CD4-positive, alpha-beta T cell treated with Interleukin-6 at 100 ng/mL for 8 hours (primary cell): Measurements from ENCODE around the gene NLRP8.
"Not testable (repeated sequence)": the region's sequence is repeated elsewhere in the genome, so short reads cannot be mapped to it uniquely, and the experiment has no call there.

Experiments used
- DNase-seq: peaks from one replicate; pipeline ENCODE4 v3.0.0-alpha.2; 2020; ENCODE audit warnings: mixed read lengths, low spot score

Gene NLRP8

GRCh38 chr19:55973982-55974381, 26.4 kb downstream of the NLRP8 start:
- DNase-seq: no peak

- no peak for DNase-seq
These were observed 32.8 kb downstream of the NLRP8 start for GRCh38 chr19:55980415-55980814.

GRCh38 chr19:55985254-55985653, 37.6 kb downstream of the NLRP8 start:
- DNase-seq: no peak

GRCh38 chr19:55986487-55986886, 38.9 kb downstream of the NLRP8 start, which contains the start of gene NLRP5:
TSS of gene NLRP5 (plus strand) at chr19:55986775.
- no peak for DNase-seq

GRCh38 chr19:55990831-55991230, 43.2 kb downstream of the NLRP8 start:
- no peak for DNase-seq

- DNase-seq: no peak
These were observed 45.9 kb downstream of the NLRP8 start for GRCh38 chr19:55993492-55993891.

GRCh38 chr19:56014765-56015164, 67.1 kb downstream of the NLRP8 start:
- DNase-seq: no peak

GRCh38 chr19:56015756-56016155, 68.1 kb downstream of the NLRP8 start:
- DNase-seq: no peak

GRCh38 chr19:56019325-56019724, 71.7 kb downstream of the NLRP8 start:
- DNase-seq: not testable (repeated sequence)

- not testable (repeated sequence) for DNase-seq
These were observed 72.8 kb downstream of the NLRP8 start for GRCh38 chr19:56020355-56020975.

GRCh38 chr19:56026769-56027168, 79.1 kb downstream of the NLRP8 start:
- no peak for DNase-seq
